Hematopoietic multipotent progenitor cell treated with erythropoietin and hydrocortisone succinate and interleukin-3 and kit ligand, for 8 days (in vitro differentiated cells): ENCODE measurements around the gene SIRT2.
"Not testable (repeated sequence)": the region's sequence is repeated elsewhere in the genome, so short reads cannot be mapped to it uniquely, and the experiment has no call there.

Experiments used
- DNase-seq: peaks from one replicate; pipeline ENCODE4 v3.0.0-alpha.2; 2015

The SIRT2 gene

DNA sequence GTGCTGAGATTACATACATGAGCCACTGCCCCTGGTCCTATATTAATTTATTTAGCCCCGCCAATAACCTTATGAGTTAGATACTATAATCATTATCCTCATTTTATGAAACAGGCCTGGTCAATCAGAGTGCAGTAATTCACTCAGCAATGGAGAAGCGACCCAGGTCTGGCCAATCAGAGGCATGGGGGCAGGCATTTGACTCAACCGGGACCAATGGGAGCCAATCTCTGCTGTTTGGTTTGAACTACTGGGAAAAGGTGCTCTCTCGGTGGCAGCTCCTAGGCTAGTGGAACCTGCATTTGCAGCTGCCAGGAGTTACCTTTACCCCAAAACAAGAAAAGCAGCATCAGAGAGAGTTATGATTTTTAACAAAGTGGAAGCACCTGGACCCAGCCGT, 6.6 kb downstream of the SIRT2 start:
- DNase-seq = no peak

DNA sequence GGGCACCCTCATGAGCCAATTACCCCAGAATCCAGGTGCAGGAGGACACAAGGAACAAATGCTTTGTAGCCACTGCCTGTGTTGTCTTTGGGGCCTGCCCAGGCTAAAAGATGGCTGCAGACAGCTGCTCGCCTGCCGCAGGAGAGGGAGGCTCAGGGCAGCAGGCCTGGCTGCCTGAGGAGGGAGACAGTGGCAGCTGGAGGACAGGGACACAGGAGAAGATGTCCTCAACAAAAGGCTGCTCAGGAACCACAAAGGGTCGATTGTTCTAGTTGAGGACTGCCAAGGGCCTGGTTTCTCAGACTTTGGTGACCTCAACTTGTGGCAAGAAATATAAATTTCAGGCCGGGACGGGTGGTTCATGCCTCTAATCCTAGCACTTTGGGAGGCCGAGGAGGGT, 7.6 kb downstream of the SIRT2 start:
- no peak for DNase-seq

DNA sequence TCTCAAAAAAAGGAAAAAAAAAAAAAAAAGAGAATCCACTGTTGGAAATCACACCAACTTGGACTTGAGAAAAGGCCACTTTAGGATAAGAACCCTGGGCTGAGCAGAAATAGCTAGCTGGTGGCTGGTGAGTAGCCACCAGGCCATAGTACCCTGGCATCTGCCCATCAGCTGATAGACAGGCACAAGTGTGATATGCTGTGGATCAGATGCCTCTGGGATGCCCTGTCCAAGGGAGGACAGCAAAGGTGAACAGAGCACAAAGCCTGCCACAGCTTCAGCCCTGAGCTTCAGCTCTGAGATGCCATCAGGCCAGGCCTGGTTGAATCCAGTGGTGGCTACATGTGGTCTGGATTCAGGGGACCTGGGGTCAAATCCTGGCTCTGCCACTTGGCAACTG, 8.7 kb downstream of the SIRT2 start:
- DNase-seq = no peak

DNA sequence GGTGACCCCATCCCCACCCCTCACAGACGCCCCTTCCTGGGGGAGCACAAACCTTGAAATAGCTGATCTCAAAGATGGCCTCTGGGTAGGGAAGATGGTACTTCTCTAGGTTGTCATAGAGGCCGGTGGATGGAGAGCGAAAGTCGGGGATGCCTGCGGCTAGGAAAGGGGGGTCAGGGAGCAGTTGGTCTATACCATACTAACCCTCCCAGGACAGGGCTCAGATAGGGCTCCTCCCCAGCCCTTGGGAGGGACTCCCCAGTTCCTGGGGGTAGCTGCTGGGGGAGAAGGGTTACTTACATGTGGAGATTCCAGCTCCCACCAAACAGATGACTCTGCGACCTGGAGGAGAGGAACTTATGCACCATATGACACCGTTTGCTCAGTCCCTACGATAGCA, 9.6 kb downstream of the SIRT2 start:
- no peak for DNase-seq

DNA sequence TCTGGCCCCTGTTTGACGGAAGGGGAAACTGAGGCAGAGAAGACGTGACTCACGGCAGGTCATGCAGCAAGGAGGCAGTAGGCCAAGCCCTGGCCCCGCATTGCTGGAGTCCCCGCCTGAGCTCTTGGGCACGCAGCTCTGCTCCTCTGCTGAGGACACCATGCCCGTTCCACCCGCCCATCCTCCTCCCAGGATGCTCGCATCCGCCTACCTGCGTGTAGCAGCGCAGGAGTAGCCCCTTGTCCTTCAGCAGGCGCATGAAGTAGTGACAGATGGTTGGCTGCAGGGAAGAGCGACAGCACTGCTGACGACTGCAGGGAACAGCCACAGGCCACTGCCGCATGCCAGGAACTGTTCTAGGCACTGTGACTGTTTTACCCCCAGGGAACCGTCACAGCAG, 10.5 kb downstream of the SIRT2 start:
- DNase-seq = no peak

DNA sequence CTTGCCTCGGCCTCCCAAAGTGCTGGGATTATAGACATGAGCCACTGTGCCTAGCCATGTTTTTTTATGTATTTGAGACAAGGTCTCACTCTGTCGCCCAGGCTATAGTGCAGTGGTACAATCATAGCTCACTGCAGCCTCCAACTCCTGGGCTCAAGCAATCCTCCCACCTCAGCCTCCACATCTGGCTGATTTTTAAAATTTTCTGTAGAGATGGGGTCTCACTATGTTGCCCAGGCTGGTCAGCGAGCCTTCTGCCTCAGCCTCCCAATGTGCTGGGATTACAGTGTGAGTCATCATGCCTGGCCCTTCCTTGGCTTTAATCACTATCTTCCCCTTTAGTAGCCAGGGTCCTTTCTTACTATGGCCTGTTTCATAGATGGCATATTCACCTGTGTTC, 14.7 kb downstream of the SIRT2 start:
- DNase-seq = not testable (repeated sequence)

DNA sequence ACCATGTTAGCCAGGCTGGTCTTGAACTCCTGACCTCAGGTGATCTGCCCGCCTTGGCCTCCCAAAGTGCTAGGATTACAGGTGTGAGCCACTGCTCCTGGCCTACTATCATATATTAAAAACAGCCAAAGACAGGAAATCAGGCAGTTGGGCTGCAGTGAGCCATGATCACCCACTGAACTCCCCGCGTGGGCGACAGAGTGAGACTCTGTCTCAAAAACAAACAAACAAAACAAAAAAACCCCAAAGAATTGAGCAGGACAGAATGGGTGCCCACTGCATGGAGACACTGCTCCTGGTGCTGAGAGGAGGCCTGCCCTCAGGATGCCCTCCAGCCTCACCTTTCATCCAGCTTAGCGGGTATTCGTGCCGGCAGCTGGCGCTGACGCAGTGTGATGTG, 16.1 kb downstream of the SIRT2 start:
- no peak for DNase-seq

DNA sequence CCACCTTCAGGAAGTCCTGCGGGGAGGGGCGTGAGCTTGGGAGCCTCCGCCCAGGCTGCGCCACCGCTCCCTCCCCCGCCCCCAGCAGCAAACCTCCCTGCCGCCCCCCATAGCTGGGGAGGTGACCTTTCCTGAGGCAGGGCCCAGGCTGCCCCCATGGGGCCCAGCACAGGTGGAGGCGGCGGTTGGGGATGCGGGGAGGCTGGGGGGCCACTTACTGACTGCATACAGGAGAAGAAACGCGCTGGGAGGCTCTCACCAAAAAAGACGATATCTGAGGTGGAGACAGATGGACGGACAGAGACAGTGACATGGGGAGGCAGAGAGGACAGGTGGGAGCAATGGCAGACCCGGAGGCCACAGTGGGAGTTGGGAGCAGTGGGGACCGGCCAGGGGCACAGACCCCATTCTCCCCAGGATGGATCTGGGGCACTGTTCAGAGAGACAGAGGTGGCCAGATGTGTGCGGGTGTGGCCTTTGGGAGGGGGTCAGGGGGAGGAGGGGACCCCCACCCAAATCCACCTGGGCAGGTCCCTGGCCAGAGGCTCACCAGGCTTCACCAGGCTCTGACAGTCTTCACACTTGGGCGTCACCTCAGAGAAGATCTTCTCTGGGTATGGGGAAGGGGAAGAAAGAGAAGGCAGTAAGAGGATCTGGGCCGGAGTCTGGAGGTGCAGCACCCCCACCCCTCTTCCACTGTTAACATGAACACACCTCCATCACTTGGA, 18.4 kb downstream of the SIRT2 start:
- DNase-seq = no peak

DNA sequence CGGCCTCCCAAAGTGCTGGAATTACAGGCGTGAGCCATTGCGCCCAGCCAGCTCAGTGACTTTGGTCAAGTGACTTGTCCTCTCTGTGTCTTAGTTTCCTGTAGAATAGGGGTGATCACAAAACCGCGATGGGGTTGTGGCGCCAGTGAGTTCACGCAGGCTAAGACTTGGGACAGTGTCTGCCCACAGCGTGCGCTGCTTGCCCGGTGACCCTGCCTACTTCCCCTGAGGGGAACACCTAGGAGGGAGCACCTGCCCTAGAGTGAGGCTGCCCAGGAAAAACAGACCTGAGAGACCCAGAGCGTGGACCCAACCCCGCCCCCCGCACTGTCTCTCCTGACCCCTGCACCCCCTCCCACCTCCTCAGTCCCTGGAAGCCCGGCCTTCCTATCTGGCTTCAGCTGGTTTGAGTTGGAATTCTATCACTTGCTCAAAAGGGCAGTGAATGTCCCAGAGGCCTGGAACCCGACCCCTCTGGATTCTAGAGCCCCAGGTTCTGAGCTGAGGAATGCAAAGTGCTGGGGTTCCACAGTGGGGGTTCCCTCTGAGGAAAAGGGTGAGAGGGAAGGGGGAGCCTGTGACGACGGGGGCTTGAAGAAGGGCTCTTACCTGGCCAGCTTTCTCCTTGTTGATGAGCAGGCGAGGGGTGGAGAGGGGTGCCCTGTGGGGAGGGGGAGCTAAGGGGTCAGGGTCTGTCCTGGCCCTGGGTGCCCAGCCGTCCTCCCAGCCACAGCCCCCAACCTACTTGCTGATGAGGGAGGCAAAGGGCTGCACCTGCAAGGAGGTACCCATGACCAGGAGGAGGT, 19.1 kb downstream of the SIRT2 start:
- DNase-seq = no peak

DNA sequence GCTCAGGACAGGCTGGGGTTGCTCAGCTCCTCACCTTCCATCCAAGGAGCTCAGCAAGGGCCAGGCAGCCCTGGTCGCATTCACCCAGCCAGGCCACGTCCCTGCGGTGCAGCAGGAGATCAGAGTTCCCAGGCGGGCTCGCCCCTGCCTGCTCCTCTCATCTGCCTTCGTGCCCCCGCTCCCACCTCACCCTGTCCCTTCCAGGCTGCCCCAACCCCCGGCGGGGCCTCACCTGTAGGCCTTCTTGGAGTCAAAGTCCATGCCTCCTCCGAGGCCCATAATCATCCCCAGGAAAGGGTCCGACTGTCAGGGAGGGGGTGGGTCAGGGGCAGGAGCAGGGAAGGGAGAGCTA, 20.0 kb downstream of the SIRT2 start:
- DNase-seq = no peak

DNA sequence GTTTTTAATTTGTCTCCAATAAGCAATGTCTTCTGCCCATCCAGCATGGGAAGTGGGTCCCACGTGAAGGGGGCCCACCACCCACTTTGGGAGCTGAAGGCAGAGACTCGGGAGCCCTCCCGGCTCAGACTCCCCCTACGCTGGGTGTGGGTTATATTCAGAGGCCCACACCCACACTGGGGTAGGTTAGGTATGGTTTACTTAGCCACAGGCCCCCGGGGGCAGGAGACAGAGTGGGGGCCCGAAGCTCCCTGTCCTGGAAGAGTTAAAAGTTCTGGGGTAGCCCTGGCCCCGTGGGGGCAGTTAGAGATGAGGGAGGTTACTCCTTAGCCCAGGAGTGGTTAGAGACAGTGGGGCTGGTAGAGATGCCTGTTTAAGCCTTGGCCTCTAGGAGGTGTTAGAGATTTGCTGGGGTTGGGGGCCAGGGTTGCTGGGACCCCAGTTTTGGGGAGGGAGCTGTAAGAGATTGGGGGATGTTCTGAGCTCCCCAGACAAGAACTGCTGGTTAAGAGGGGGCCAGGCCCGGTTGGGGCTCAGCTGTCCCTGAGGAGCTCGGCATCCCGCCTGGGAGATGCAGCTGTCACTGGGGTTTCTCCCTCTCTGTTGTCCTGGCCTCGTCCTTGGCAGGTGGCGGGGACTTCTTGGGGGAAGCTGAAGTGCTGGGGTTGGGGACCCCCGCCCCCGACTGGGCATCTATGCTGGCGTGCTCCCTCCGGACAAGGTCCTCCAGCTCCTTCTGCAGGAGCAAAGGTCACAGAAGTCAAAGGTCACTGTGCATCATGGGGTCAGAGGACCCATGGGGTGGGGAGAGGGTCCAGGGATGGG, 20.6 kb downstream of the SIRT2 start:
- no peak for DNase-seq

DNA sequence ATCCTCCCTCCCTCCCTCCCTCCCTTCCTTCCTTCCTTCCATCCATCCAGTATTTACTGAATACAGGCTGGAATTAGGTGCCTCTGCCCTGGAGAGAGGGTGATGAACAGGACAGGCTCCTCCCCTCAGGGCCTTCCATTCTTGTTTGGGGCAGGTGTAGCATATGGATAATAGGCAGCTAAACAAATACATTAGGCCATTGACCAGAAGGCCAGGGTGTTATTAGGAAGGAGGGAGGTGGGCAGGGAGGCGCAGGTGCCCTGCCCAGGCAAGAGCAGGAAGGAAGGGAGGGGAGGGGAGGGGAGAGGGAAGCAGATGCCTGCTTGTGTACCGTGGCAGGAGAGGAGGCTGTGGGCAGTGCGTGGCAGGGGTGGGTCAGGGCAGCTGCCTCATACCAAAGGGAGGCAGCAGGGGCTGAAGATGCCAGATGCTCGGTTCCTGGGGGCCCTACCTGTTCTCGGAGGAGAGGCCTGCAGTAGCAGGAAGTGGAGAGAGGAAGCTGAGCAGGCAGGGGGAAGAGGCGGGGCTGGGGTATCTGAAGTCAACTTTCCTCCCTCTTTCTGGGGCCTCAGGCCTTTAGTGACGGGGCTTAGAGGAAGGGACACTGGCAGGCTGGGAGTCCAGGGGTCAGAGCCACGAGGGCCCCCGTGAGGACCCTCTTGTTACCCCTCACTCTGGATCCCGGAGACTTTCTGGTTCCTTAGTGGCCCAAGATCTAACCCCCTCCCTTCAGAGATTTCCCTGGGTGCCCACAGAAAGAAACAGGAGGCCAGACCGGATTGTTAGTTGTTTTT, 21.4 kb downstream of the SIRT2 start, which contains the start of gene RINL:
TSS of gene RINL (minus strand) at position 495 of the 794 bp plus-strand sequence. CDS start 1,533 bp downstream, outside the sequence.
- peak; percentile 48 for DNase-seq

DNA sequence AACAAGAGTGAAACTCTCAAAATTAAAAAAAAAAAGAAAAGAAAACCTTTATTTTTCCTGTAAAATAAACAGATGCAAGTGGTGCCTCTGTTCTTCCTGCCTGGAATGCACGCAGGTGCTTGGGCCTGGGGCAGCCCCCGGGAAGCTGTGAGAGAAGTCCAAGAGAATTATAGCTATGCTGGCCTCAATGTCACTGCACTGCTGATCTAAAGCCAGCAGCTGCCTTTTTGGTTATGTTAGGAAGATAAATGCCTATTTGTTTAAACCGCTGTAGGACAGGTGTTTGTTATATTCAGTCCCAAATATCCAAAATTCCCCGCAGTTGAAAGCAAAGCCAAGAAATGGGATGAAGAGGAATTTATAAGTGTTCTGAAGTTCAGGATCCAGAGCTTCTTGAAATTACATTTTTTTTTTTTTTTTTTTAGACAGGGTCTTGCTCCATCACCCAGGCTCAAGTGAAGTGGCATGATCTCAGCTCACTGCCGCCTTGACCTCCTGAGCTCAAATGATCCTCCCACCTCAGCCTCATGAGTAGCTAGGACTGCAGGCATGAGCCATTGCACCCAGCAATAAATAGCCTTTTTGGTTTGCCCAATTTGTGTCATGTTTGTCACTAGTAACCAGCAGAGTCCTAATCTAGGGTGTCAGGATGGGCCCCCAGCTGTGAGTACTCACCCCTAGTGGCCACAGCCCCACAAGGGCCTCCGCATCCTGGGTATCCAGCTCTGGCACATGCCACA, 23.6 kb downstream of the SIRT2 start:
- peak; percentile 35 for DNase-seq

DNA sequence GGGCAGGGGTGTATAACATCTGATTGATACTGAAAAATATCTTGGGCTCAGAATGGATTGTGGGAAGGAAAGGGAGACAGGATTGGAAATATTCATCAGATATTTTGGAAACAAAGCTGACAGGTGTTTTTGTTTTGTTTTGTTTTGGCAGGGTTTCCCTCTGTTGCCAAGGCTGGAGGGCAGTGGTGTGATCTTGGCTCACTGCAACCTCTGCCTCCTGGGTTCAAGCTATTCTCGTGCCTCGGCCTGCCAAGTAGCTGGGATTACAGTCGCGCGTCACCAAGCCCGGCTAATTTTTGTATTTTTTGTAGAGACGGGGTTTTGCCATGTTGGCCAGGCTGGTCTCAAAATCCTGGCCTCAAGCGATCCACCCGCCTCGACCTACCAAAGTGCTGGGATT, 26.0 kb downstream of the SIRT2 start:
- not testable (repeated sequence) for DNase-seq

DNA sequence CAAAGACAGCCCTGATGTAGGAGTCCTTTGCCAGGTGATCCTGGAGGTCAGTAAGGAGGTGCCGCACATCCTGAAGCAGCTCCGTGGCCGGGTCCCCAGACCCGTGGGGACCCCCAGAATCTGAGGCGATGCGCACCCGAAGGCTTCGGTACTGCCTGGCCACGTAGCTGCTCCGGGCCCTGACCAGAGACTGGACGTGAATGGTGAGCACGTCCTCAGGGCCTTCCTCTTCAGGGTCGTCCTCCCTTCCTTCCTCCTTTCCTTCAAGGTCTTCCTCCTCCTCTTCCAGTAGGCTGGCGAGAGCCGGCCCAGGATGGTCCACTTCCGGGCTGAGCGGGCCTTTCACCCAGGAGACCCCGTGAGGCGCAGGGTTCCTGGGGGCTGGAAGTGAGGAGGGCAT, 28.8 kb downstream of the SIRT2 start:
- no peak for DNase-seq

DNA sequence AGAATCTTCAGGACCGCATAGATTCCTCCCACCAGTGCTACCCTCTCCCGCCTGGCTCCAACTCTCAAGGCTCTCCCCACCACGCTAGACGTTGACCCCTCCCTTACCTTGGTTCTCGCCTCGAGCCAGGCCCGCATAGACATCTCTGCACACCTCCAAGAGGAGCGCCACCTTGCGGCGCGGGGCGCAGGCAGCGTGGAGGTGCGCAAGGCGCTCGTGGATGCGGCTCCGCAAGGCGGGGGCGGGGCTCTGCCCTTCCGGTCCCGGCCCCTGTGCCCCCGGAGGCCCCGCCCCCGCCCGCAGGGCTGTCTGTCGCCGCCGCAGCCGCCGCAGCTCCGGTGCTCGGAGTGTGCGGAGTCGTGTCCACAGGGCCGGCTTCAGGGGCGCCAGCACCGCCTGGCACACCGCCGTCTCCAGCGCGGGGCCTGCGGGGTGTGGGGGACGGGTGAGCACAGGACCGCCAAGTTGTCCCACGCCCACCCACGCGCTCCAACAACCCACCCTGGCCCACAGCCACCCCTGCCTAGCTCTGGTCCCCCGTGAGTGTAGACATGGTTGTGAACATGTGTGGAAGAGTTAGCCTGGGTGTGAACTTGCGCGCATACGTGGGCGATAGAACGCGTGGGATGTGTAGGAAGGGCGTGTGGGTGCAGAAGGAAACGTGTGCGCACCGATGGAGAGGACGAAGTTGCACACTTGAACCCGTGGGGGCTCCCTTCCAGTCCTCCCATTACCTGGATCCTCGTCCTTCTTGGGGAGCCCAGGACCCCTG, 29.4 kb downstream of the SIRT2 start:
- DNase-seq = peak; percentile 91

DNA sequence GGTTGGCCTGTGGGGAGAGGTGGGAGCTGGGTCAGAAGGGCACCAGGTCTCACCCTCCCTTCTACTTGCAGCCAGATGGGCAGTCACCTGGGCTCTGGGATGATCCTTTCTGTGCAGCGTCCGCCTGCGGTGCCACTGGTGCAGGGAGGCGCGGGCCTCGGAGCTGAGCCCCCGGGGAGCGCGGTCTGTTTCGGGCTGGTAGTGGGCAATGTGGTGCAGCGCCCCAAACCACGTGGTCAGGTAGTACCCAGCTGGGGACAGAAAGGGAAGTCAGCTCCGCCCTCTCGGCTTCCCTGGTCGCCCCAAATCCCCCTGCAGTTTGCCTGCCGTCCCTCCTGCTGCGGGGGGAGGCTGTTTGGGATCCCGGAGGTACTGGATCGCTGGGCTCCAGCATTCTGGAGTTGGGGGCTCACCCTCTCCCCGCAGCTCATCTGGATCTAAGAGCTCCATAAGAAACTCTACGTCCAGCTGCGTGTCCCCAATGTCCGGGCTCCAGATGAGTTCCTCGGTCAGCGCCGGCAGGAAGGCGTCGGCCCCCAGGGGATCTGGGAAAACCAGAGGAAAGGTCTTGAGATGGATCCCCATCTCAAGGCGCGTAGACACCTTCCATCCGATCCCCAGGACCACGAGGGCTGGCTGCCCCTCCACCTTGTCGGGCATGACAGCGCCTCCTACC, 30.1 kb downstream of the SIRT2 start:
- peak; percentile 54 for DNase-seq

DNA sequence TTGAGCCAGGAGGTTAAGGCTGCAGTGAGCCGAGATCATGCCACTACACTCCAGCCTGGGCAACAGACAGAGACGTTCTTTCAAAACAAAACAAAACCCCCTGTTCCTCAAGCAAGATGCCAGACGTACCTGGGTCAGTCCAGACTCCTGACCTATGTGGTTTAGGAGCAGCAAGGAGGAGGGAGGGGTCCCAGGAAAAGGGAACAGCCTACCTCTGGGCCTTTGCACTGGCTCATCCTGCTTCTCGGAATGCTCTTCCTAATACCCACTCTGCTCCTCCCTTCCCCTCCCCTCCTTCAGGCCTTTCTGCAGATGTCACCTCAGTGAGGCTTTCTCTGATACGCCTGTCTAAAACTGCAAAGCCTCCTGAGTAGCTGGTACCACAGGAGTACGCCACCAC, 30.9 kb downstream of the SIRT2 start:
- DNase-seq = no peak

DNA sequence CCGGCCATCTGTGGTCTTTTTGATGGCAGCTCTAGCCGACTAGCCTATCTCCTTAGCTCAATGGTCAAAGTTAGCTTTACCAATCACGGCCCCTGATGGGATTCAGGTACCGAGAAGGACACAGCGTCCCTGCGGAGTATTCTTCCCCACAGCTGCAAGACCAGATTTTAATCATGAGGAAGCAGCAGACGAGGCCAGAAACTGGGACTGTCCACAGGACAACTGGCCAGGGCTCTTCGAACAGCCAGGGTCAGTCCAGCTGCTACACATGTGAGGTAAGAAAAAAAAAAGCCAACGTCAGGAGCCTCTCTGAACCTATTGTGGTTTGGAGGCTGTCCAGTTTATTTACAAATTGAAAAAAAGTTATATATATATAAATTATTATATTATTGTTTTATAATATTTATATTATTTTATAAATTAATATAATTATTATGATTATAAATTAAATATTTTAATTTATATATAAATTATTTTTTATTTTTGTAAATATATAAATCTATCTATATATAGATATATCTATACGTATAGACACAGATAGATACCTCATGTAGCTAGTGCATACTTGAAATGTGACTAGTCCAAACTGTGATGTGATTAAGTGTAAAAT, 32.1 kb downstream of the SIRT2 start:
- DNase-seq = no peak
